ENCODE measurements around the gene OTOP2.

OTOP2 gene

GRCh38 chr17:74981979-74982662 is 58.0 kb downstream of the OTOP2 start (continued):
- TF ChIP-seq REST (tag by site-specific recombination; IDR thresholded peaks at IDR 0.05) (no peak), REPIN1 (tag by site-specific recombination; IDR thresholded peaks at IDR 0.05; ENCODE audit: low read depth) (no peak), ZNF10 (tag by site-specific recombination; IDR thresholded peaks at IDR 0.05) (peak; percentile 9; the same call in 1 of the 2 replicates), ZSCAN16 (tag by site-specific recombination; IDR thresholded peaks at IDR 0.05) (0 out of 2 replicates have a peak, but pooled peaks have one; percentile 24), ZNF518A (tag by site-specific recombination; conservative IDR thresholded peaks at IDR 0.05; ENCODE audit: low read depth) (no peak), EGR2 (tag by site-specific recombination; IDR thresholded peaks at IDR 0.05; ENCODE audit: low read depth) (peak; percentile 67), ZSCAN30 (tag by site-specific recombination; IDR thresholded peaks at IDR 0.05) (peak; percentile 40; the same call in 1 of the 2 replicates), ZFP41 (tag by site-specific recombination; IDR thresholded peaks at IDR 0.05; ENCODE audit: borderline replicate concordance) (no peak), ZBTB44 (tag by site-specific recombination; IDR thresholded peaks at IDR 0.05) (peak; percentile 57), HIC1 (tag by site-specific recombination; IDR thresholded peaks at IDR 0.05) (peak; percentile 74), ZBTB8A (tag by site-specific recombination; IDR thresholded peaks at IDR 0.05) (peak; percentile 87), ZNF184 (tag by site-specific recombination; IDR thresholded peaks at IDR 0.05) (no peak), ZNF274 (IDR thresholded peaks at IDR 0.05; ENCODE audit: low read length) (no peak), ZNF274 (tag by site-specific recombination; IDR thresholded peaks at IDR 0.05; ENCODE audit: borderline replicate concordance) (no peak), ZNF837 (tag by site-specific recombination; IDR thresholded peaks at IDR 0.05) (no peak), ZEB2 (tag by site-specific recombination; IDR thresholded peaks at IDR 0.05) (peak; percentile 95), ZNF146 (tag by site-specific recombination; IDR thresholded peaks at IDR 0.05) (no peak), ZNF561 (tag by site-specific recombination; IDR thresholded peaks at IDR 0.05; ENCODE audit: borderline replicate concordance) (no peak; the same call in 1 of the 2 replicates), ZNF18 (tag by site-specific recombination; IDR thresholded peaks at IDR 0.05) (peak; percentile 64; the same call in 1 of the 2 replicates), ZNF660 (tag by site-specific recombination; IDR thresholded peaks at IDR 0.05) (peak; percentile 37; the same call in 1 of the 2 replicates), ZNF426 (tag by site-specific recombination; IDR thresholded peaks at IDR 0.05) (no peak), ZNF214 (tag by site-specific recombination; IDR thresholded peaks at IDR 0.05; ENCODE audit: borderline replicate concordance) (no peak), ZNF266 (tag by site-specific recombination; IDR thresholded peaks at IDR 0.05; ENCODE audit: low read depth) (no peak), ZNF501 (tag by site-specific recombination; IDR thresholded peaks at IDR 0.05) (peak; percentile 98)

Measured in HEK293 (cell line).